ENCODE results near the gene HGFAC.
"Not testable (repeated sequence)": the region's sequence is repeated elsewhere in the genome, so short reads cannot be mapped to it uniquely, and the experiment has no call there.

The HGFAC gene

DNA sequence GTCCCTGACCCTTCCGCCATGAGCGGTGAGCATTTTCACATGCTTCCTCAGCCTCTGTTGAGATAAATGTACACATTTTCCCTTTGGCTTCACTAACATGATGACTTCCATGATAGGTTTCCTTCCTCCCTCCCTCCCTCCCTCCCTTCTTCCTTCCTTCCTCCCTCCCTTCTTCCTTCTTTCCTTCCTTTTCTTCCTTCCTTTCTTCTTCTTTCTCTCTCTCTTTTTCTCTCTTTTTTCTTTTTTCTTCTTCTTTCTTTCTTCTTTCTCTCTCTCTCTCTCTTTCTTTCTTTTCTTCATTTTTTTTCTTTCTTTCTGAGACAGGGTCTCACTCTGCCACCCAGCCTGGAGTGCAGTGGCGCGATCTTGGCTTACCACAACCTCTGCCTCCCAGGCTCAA, 8.9 kb downstream of the HGFAC start:
- Mint-ChIP-seq H3K36me3 (ENCODE audit: insufficient read depth) (peaks cover 2% of the 10 kb centered on the region), H3K27me3 (no peaks in the 10 kb centered on the region), H3K27ac (ENCODE audit: low read depth) (peak overlapping the region; percentile 15), H3K4me3 (no peak overlapping the region), H3K9me3 (peaks cover 8% of the 10 kb centered on the region), H3K4me1 (no peaks in the 10 kb centered on the region)
- DNase-seq (ENCODE audit: low spot score in 2 of 2), result no peak
- ATAC-seq (replicated peaks; ENCODE audit: extremely low read depth, poor library complexity, severe bottlenecking), result no peak

DNA sequence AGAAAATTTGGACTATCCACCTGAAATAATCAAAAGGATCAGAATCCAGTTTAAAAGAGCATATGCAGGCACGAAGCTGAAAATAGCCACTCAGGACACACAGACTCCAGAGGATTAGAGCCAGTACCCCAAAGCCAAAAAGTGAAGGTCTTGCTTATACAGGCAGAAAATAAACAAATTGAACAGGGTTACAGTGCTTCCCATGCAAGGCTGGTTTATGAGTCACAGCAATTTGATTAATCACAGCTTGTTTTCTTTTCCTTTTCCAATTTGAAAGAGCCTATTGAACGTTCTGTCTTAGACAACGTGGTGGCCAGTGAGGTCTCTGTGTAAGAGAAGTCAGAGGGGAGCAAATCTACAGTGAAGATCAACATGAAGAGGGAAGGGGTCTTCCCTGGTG, 10.2 kb downstream of the HGFAC start:
- H3K27me3 Mint-ChIP-seq, result no peaks in the 10 kb centered on the region
- H3K4me1 Mint-ChIP-seq, result no peaks in the 10 kb centered on the region
- DNase-seq (ENCODE audit: low spot score in 2 of 2) (no peak), ATAC-seq (replicated peaks; ENCODE audit: extremely low read depth, poor library complexity, severe bottlenecking) (no peak)
- H3K36me3 Mint-ChIP-seq (ENCODE audit: insufficient read depth), result peaks cover 2% of the 10 kb centered on the region
- no peak overlapping the region for H3K27ac Mint-ChIP-seq (ENCODE audit: low read depth)
- no peak overlapping the region for H3K4me3 Mint-ChIP-seq
- peaks cover 9% of the 10 kb centered on the region for H3K9me3 Mint-ChIP-seq

DNA sequence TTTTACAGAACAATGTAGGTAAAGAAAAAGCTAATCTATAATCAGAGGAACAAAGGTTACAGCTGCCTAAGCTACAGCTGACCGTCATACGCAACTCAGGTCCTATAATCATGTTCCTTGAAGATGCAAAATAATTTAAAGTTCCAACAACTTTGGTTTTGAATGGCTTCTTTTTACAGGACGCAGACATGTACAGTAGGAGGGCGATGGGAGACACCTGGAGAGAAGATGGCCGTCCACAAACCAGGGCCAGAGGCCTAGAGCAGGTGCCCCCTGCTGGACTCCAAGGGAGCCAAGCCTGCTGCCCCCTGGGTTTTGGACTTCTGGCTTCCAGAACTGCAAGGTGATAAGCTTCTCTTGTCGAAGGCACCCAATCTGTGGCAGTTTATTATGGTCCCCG, 10.6 kb downstream of the HGFAC start:
- ATAC-seq (replicated peaks; ENCODE audit: extremely low read depth, poor library complexity, severe bottlenecking) (no peak), DNase-seq (ENCODE audit: low spot score in 2 of 2) (no peak)
- Mint-ChIP-seq H3K27me3 (no peaks in the 10 kb centered on the region), H3K9me3 (peaks cover 9% of the 10 kb centered on the region), H3K4me3 (no peak overlapping the region), H3K36me3 (ENCODE audit: insufficient read depth) (peaks cover 2% of the 10 kb centered on the region), H3K4me1 (no peaks in the 10 kb centered on the region), H3K27ac (ENCODE audit: low read depth) (no peak overlapping the region)

- not testable (repeated sequence) for H3K9me3 Mint-ChIP-seq; H3K36me3 Mint-ChIP-seq (ENCODE audit: insufficient read depth); H3K4me3 Mint-ChIP-seq; H3K27ac Mint-ChIP-seq (ENCODE audit: low read depth); DNase-seq (ENCODE audit: low spot score in 2 of 2); ATAC-seq (replicated peaks; ENCODE audit: extremely low read depth, poor library complexity, severe bottlenecking); H3K4me1 Mint-ChIP-seq
- peaks cover 26% of the 10 kb centered on the region for H3K27me3 Mint-ChIP-seq
Observed at GRCh38 chr4:3455596-3455995, 13.8 kb downstream of the HGFAC start.

GRCh38 chr4:3458371-3458770, 16.6 kb downstream of the HGFAC start:
- H3K27me3 Mint-ChIP-seq, result peaks cover 42% of the 10 kb centered on the region

DNA sequence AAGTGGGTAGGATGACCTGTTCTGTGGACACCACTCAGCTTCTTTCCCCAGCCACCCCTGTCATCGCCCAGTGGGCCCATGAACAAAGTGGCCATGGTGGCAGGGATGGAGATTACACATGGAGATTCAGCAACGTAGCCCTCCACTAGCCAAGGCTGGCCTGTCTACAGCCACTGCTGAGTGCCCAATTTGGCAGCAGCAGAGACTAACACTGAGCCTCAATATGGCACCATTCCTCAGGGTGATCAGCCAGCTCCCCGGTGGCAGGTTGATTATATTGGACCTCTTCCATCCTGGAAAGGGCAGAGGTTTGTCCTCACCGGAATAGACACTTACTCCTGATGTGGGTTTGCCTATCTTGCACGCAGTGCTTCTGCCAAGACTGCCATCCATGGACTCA, 17.4 kb downstream of the HGFAC start:
- not testable (repeated sequence) for H3K4me1 Mint-ChIP-seq, H3K4me3 Mint-ChIP-seq

More at GRCh38 chr4:3458371-3458770, 16.6 kb downstream of the HGFAC start:
- Mint-ChIP-seq H3K4me3 (no peak overlapping the region), H3K27ac (ENCODE audit: low read depth) (no peak overlapping the region), H3K9me3 (peaks cover 9% of the 10 kb centered on the region), H3K36me3 (ENCODE audit: insufficient read depth) (no peaks in the 10 kb centered on the region), H3K4me1 (peaks cover 5% of the 10 kb centered on the region)
- DNase-seq (ENCODE audit: low spot score in 2 of 2) (no peak), ATAC-seq (replicated peaks; ENCODE audit: extremely low read depth, poor library complexity, severe bottlenecking) (no peak)

GRCh38 chr4:3460926-3461325, 19.2 kb downstream of the HGFAC start:
- Mint-ChIP-seq H3K4me1 (peaks cover 5% of the 10 kb centered on the region), H3K36me3 (ENCODE audit: insufficient read depth) (no peaks in the 10 kb centered on the region), H3K27ac (ENCODE audit: low read depth) (no peak overlapping the region), H3K4me3 (no peak overlapping the region), H3K27me3 (peaks cover 57% of the 10 kb centered on the region), H3K9me3 (no peaks in the 10 kb centered on the region)
- ATAC-seq (replicated peaks; ENCODE audit: extremely low read depth, poor library complexity, severe bottlenecking), result no peak
- no peak for DNase-seq (ENCODE audit: low spot score in 2 of 2)

More for the DNA sequence above, 17.4 kb downstream of the HGFAC start:
- peaks cover 42% of the 10 kb centered on the region for H3K27me3 Mint-ChIP-seq
- H3K36me3 Mint-ChIP-seq (ENCODE audit: insufficient read depth); ATAC-seq (replicated peaks; ENCODE audit: extremely low read depth, poor library complexity, severe bottlenecking); H3K27ac Mint-ChIP-seq (ENCODE audit: low read depth); DNase-seq (ENCODE audit: low spot score in 2 of 2); H3K9me3 Mint-ChIP-seq: not testable (repeated sequence)

DNA sequence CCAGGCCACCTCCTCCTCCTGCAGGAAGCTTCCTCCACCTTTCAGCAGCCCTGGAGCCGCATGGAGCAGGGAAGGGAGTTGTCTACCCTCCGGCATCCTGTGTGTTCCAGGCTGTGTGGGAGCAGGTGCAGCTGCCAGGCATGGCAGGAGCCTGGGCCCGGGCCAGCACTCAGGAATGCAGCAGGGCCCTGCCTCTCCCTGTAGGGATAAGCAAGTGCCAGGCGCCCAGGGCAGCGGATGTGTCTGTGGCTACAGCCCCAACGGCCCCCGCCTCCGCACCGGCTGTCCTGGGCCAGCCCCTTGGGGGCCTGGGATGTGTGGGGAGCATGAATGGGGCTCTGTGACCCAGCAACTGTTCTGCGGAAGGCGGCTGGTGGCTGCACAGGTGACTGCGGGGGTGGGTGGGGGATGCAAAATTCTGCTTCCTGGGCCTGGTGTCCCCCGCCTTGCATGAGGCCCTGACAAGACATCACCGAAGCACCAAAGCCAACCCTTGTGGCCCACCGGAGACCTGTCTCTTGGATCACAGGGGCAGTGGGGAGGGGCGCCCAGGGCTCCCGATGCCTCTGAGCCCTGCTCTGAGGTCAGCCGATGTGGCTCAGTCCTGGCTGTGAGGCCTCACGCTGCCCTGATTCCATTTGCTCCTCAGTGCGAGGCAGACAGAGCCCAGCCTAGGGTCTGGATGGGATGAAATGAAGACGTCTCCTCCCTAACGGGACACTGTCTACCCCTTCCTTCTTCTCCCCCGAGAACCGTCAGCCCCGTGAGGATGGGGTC, 19.9 kb downstream of the HGFAC start:
- H3K4me3 Mint-ChIP-seq, result peak overlapping the region; percentile 50
- H3K9me3 Mint-ChIP-seq, result no peaks in the 10 kb centered on the region
- no peak overlapping the region for H3K27ac Mint-ChIP-seq (ENCODE audit: low read depth)
- H3K27me3 Mint-ChIP-seq, result peaks cover 57% of the 10 kb centered on the region
- H3K36me3 Mint-ChIP-seq (ENCODE audit: insufficient read depth), result no peaks in the 10 kb centered on the region
- ATAC-seq (replicated peaks; ENCODE audit: extremely low read depth, poor library complexity, severe bottlenecking) (no peak), DNase-seq (ENCODE audit: low spot score in 2 of 2) (no peak)
- peaks cover 5% of the 10 kb centered on the region for H3K4me1 Mint-ChIP-seq

DNA sequence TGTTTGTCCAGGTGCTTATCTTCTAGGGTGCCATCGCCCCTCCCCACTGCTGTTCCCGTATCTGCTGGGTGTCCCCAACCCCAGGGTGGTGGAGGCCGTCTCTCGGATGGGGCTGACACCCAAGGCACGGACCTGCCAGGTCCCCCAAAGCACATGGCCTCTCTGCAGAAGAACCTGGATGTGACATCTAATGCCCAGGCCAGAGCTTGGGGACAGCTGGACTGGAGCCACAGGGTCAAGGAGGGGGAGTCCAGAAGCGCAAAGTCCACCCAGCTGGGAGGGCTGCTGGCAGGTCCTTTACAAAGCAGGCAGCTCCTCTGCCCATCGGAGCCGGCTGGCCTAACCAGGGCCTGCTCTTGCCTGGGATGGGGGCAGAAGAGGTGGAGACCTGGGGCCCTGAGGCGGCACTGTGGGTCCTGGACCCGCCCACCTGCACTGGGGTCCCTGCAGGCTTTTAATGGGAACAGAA, 20.6 kb downstream of the HGFAC start:
- no peaks in the 10 kb centered on the region for H3K9me3 Mint-ChIP-seq
- no peaks in the 10 kb centered on the region for H3K36me3 Mint-ChIP-seq (ENCODE audit: insufficient read depth)
- DNase-seq (ENCODE audit: low spot score in 2 of 2) (no peak), ATAC-seq (replicated peaks; ENCODE audit: extremely low read depth, poor library complexity, severe bottlenecking) (no peak)
- H3K4me1 Mint-ChIP-seq, result peaks cover 5% of the 10 kb centered on the region
- H3K27ac Mint-ChIP-seq (ENCODE audit: low read depth), result no peak overlapping the region
- H3K4me3 Mint-ChIP-seq, result peak overlapping the region; percentile 50
- H3K27me3 Mint-ChIP-seq, result peaks cover 57% of the 10 kb centered on the region

- H3K4me3 Mint-ChIP-seq, result peak within 1 kb of the TSS; percentile 50
- DNase-seq (ENCODE audit: low spot score in 2 of 2) (no peak), ATAC-seq (replicated peaks; ENCODE audit: extremely low read depth, poor library complexity, severe bottlenecking) (no peak)
- H3K4me1 Mint-ChIP-seq, result peaks cover 5% of the 10 kb centered on the region
- no peaks in the 10 kb centered on the region for H3K36me3 Mint-ChIP-seq (ENCODE audit: insufficient read depth)
- H3K27ac Mint-ChIP-seq (ENCODE audit: low read depth), result no peak within 1 kb of the TSS
- H3K27me3 Mint-ChIP-seq, result peaks cover 57% of the 10 kb centered on the region
- no peaks in the 10 kb centered on the region for H3K9me3 Mint-ChIP-seq
Observed at GRCh38 chr4:3462790-3463415, 21.1 kb downstream of the HGFAC start, which contains the start of gene DOK7. TSS of gene DOK7 (plus strand) at chr4:3463306. CDS start at chr4:3463376, 70 bp downstream.

DNA sequence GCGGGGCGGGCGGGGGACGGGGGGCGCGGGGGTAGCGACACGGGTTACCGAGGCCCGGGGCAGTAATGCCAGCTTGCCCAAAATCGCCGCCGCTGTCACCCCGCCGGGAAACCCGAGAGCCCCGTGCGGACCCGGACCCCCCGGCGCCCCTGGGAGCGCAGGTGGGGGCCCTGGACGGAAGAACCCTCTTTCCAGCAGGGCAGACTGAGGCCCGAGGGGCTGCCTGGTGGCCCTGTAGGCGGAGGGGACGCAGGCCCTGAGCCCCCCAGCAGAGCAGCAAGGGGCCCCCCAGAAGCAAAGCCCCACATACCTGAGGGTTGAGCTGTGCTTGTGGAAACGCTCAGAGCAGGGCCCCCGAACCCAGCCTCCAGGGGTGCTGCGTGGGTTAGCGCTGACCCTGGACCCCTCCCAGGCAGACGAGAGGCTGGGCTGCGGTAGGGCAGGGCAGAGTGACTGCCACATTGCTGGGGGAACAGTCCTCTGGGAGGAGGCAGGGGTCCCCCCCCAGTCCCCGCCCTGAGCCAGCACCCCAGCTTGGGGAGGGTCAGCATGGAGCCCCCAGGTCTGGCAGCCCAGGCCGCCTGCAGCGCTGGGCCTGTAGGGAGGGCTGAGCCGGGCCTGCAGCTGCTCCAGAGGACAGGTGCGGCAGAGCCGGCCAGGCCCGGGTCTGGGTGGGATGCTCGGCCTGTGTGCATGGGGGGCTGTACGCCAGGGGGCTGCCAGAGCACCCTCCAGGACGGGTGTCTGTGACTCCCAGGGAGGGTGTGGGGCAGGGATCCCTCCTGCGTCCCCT, 22.0 kb downstream of the HGFAC start:
- peaks cover 5% of the 10 kb centered on the region for H3K4me1 Mint-ChIP-seq
- DNase-seq (ENCODE audit: low spot score in 2 of 2) (no peak), ATAC-seq (replicated peaks; ENCODE audit: extremely low read depth, poor library complexity, severe bottlenecking) (no peak)
- H3K9me3 Mint-ChIP-seq, result no peaks in the 10 kb centered on the region
- H3K36me3 Mint-ChIP-seq (ENCODE audit: insufficient read depth), result no peaks in the 10 kb centered on the region
- peaks cover 50% of the 10 kb centered on the region for H3K27me3 Mint-ChIP-seq
- no peak overlapping the region for H3K4me3 Mint-ChIP-seq
- no peak overlapping the region for H3K27ac Mint-ChIP-seq (ENCODE audit: low read depth)

GRCh38 chr4:3464349-3464905, 22.7 kb downstream of the HGFAC start:
- ATAC-seq (replicated peaks; ENCODE audit: extremely low read depth, poor library complexity, severe bottlenecking) (no peak), DNase-seq (ENCODE audit: low spot score in 2 of 2) (no peak)
- Mint-ChIP-seq H3K27ac (ENCODE audit: low read depth) (no peak overlapping the region), H3K4me3 (peak overlapping the region; percentile 27), H3K36me3 (ENCODE audit: insufficient read depth) (no peaks in the 10 kb centered on the region), H3K27me3 (peaks cover 43% of the 10 kb centered on the region), H3K9me3 (no peaks in the 10 kb centered on the region), H3K4me1 (peaks cover 5% of the 10 kb centered on the region)

All from central memory CD8-positive, alpha-beta T cell (primary cell).